Ascending aorta (tissue), 2 donors: ENCODE results near the gene NSD2. TPM values are rescaled to one million over a fixed set of nuclear protein-coding genes. Genes with fewer than 3 reads are reported as not detected.

ENCODE experiments used
- DNase-seq, 2 donors: peaks; one replicate each; pipeline ENCODE4 v3.0.0-alpha.2; 2019; ENCODE audit warnings: low spot score in 2 of 2
- H3K27ac ChIP-seq, 2 donors: fragments of 200-600 bp; sonication (generic); one replicate each; pipeline ENCODE4 v1.5.1; 2016 to 2017; ENCODE audit warnings: mild to moderate bottlenecking in 1 of 2
- H3K27me3 ChIP-seq: fragments of 200-600 bp; sonication (generic); one replicate; pipeline ENCODE4 v1.5.1; 2017
- H3K36me3 ChIP-seq, 2 donors: fragments of 200-600 bp; sonication (generic); one replicate each; pipeline ENCODE4 v1.5.1; 2016
- H3K4me1 ChIP-seq, 2 donors: fragments of 200-600 bp; sonication (generic); one replicate each; pipeline ENCODE4 v1.5.1; 2016 to 2017; ENCODE audit warnings: mild to moderate bottlenecking in 1 of 2
- H3K4me3 ChIP-seq, 2 donors: fragments of 200-600 bp; sonication (generic); one replicate each; pipeline ENCODE4 v1.5.1; 2016 to 2017; ENCODE audit warnings: mild to moderate bottlenecking in 1 of 2
- H3K9me3 ChIP-seq, 2 donors: fragments of 200-600 bp; sonication (generic); one replicate each; pipeline ENCODE4 v1.5.1; 2016
- intact Hi-C: fragments of 100-400 bp; cut with DNase I; formaldehyde crosslinking; loops from one replicate; pipeline ENCODE4 v1.15.1; 2023
- total RNA-seq: library from RNA; depleted of rRNA; stranded (reverse); fragments of >200 nt; gene quantifications from one replicate; pipeline ENCODE4 v1.1.0, GENCODE V29; 2016
- TF ChIP-seq, protein P1 (sequence below), 3 experiments: fragments of 200-600 bp in 2 of 3; fragments of 450-650 bp in 1 of 3; sonication (generic) in 2 of 3; IDR thresholded peaks; one replicate each; pipeline ENCODE4 v1.5.1; 2016 to 2019; ENCODE audit warnings: antibody characterized with exemption in 3 of 3, mild to moderate bottlenecking in 1 of 3, moderate library complexity in 1 of 3

The NSD2 gene
- 19.9 TPM for total RNA-seq

DNA sequence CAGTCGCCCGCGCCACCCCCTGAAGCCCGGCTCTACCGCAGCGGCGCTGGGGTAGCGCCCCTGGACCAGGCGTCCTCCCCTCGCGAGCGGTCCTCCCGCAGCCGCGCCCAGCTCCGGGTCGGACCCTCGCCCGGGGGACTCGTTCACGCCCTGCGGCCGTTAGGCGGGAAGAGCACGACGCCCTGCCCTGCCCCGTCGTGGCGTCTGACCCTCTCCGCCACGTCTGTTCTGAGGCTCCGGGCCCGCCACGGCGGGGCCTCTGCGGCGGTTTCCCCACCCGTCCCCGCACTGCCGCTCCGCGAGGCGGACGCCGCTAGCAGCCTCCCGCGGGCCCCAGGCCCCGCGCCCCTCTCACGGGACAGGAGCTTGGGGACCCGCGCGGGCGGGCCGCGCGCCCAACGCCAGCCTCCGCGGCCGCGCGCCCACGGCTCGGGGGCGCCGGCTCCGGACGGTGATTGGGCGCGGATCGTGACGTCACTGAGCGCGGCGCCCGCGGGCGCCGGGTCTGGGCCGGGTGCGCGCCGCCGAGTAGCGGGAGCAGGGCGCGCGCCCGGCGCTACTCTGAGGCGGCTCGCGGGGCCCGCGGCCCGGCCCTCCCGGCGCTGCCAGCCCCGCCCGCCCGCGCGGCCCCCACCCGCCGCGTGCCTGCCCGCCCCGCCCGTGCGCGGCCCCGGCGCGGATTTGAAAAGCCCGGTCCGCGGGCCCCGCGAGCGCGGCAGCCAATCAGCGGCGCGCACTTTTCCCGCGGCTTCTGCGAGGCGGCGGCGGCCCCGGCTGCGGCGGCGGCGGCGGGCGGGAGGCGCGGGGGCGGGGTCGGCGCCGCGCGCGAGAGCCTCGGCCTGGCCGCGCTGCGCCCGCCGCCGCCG is at the start of gene NSD2:
Gene NSD2 (plus strand): TSS at position 816 of the 866 bp plus-strand sequence. CDS start 29,262 bp downstream, outside the sequence.
- peak within 1 kb of the TSS; percentile 98 to 99 for H3K27ac ChIP-seq
- H3K4me1 ChIP-seq: peaks cover 4 to 5% of the 10 kb centered on the region in 2 donors
- H3K9me3 ChIP-seq: no peaks in the 10 kb centered on the region
- TF ChIP-seq, protein P1, sequence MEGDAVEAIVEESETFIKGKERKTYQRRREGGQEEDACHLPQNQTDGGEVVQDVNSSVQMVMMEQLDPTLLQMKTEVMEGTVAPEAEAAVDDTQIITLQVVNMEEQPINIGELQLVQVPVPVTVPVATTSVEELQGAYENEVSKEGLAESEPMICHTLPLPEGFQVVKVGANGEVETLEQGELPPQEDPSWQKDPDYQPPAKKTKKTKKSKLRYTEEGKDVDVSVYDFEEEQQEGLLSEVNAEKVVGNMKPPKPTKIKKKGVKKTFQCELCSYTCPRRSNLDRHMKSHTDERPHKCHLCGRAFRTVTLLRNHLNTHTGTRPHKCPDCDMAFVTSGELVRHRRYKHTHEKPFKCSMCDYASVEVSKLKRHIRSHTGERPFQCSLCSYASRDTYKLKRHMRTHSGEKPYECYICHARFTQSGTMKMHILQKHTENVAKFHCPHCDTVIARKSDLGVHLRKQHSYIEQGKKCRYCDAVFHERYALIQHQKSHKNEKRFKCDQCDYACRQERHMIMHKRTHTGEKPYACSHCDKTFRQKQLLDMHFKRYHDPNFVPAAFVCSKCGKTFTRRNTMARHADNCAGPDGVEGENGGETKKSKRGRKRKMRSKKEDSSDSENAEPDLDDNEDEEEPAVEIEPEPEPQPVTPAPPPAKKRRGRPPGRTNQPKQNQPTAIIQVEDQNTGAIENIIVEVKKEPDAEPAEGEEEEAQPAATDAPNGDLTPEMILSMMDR (IDR thresholded peaks at IDR 0.05): no peak
- intact Hi-C loops: loop anchor here (1.0 to 10.0 kb wide), 10 partner anchors 15 to 1421 kb away; partner anchors contain the start of genes CTBP1, LETM1, MXD4 and RGS12
- no peaks in the 10 kb centered on the region for H3K36me3 ChIP-seq
- DNase-seq: peak; percentile 35 to 93
- no peaks in the 10 kb centered on the region for H3K27me3 ChIP-seq
- H3K4me3 ChIP-seq: peak within 1 kb of the TSS; percentile 99 to 100

DNA sequence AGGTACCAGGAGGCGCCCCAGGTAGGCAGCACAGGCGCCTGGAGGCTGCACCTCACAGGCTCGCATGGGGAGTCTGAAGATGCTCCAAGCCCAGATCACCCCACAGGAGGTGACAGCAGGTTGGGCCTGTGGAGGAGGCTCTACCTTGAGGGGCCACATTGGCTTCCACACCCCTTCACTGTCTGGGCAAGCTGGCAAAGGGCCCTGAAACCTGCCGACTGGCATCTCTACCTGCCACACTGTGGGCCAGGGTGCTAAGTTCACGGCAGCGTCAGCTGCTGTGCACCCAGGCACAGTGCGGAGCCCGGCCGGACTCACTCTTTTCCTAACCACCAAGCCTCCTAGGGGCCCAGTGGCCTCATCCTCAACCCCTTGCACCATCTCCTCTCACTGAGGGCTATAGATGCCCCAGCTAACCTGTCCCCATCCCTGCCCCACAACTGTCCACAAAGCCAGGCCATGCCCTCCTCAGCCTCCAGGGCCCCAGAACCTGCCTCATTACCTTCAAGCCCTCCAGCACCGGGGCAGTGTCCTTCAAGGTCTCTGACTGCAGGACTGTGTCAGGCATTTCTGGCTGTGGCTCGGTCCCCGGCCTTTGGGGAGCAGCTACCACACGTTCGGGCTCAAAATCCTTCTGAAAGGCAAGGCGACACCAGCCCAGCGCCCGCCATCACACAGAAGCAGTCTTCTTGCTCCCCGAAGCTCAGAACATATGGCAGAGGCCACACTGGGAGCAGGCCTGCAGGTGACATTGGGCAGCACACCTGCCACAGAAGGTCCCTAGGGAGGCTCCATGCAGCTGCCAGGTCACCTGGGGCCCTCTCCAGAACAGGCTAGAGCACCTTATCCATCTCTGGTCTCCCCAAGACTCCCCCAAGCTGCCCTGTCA is 49.3 kb upstream of the NSD2 start:
- H3K27ac ChIP-seq: no peak overlapping the region
- intact Hi-C loops: no loop called here
- TF ChIP-seq, protein P1 (IDR thresholded peaks at IDR 0.05): no peak
- no peaks in the 10 kb centered on the region for H3K27me3 ChIP-seq
- no peak overlapping the region for H3K4me3 ChIP-seq
- no peak for DNase-seq
- no peaks in the 10 kb centered on the region for H3K4me1 ChIP-seq
- H3K36me3 ChIP-seq: peaks cover 65 to 100% of the 10 kb centered on the region in 2 donors
- no peaks in the 10 kb centered on the region for H3K9me3 ChIP-seq

DNA sequence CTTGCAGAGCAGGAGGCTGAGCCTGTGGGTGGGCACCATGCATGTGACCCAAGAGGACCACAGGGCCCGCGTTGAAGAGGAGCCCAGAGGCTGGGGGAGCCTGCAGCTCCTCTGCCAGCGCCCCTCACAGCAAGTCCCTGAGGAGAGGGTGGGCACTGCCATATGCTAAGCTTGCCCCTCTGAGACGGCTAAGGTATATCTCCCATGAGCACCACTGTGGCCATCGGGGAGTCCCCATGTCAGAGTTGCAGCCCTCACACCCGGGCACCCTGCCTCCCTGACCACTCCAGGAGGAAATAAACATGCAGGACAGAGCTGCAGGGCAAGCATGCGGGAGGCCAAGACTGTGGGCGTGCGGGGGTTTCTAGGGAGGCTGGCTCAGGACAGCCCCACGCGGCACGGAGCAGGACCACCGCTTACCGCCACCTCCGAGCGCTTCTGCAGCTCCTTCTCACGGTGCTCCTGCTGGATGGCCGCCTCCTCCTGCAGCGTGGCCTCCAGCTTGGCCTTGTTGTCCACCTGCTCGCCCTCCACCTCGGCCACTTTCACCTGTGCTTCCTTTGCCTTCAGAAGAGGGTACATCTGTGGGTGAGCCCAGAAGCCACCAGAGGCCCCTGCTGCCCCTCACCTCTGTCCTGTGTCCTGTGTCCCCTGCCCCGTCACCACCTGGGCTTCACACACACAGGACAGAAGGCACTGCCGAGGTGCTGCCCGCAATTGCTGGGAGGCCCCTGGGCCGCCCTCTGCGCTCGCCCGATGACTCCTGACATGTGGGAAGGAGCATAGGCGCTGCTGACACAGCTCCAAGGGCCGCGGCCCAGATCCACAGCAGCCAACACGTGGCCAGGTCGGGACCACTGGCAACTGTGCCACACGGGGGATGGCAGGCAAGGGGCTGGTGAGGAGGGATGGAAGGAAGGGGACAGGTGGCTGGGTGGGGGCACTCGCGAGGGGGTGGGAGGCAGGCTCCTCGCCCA is 48.3 kb upstream of the NSD2 start:
- TF ChIP-seq, protein P1 (IDR thresholded peaks at IDR 0.05): no peak
- H3K27ac ChIP-seq: no peak overlapping the region
- H3K27me3 ChIP-seq: no peaks in the 10 kb centered on the region
- no peaks in the 10 kb centered on the region for H3K4me1 ChIP-seq
- no peak for DNase-seq
- peaks cover 56 to 92% of the 10 kb centered on the region in 2 donors for H3K36me3 ChIP-seq
- intact Hi-C loops: no loop called here
- no peaks in the 10 kb centered on the region for H3K9me3 ChIP-seq
- no peak overlapping the region for H3K4me3 ChIP-seq

DNA sequence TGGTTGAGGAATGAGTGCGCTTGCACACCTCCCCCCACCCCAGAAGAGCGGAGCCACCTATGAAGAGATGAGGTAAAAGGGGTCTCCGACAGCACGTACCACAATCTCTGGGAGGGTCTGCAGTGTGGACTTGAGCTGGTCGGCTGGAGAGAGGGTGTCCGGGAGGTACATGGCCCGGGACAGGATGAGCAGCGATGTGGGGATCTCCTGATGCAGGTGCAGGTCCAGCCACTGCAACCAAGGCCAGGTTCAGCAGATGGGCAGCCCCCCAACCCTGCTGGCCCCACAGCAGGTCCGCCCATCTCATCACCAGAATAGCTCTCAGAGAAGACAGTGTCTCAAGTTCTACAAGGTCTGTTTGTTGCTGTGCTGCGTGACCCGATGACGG is 47.7 kb upstream of the NSD2 start:
- Histone ChIP-seq H3K27ac (no peak overlapping the region), H3K9me3 (no peaks in the 10 kb centered on the region), H3K4me3 (no peak overlapping the region), H3K4me1 (no peaks in the 10 kb centered on the region), H3K36me3 (peaks cover 50 to 85% of the 10 kb centered on the region in 2 donors), H3K27me3 (no peaks in the 10 kb centered on the region)
- DNase-seq: no peak
- TF ChIP-seq, protein P1 (IDR thresholded peaks at IDR 0.05): no peak
- intact Hi-C loops: no loop called here

DNA sequence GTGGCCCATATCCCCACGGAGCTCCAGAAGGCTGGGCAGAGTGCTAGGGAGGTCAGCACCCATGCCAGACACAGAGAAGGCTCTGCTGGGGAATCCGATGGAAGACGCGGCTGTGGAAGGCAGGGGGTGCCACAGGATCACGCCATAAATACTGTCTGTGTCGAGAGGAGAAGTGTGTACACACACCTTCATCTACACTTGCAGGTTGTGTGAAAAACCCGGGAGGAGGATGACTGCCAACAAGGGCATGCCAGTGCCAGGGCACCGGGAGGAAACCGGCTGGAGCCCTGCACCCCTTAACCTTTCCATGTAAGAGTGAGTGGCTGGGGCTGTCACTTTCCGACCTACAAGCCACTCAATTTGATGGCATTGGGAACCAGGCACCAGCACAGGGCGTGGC is 46.4 kb upstream of the NSD2 start:
- Histone ChIP-seq H3K4me3 (no peak overlapping the region), H3K9me3 (no peaks in the 10 kb centered on the region), H3K36me3 (peaks cover 38 to 73% of the 10 kb centered on the region in 2 donors), H3K27me3 (no peaks in the 10 kb centered on the region), H3K4me1 (no peaks in the 10 kb centered on the region), H3K27ac (no peak overlapping the region)
- TF ChIP-seq, protein P1 (IDR thresholded peaks at IDR 0.05): no peak
- no peak for DNase-seq
- intact Hi-C loops: no loop called here
